Mucosa of stomach (tissue), 1 donor: Measurements from ENCODE around the gene DDAH1.
"Not testable (repeated sequence)": the region's sequence is repeated elsewhere in the genome, so short reads cannot be mapped to it uniquely, and the experiment has no call there.

ENCODE experiments used
- H3K27me3 ChIP-seq: one replicate; pipeline ENCODE4 v1.7.0; 2013; ENCODE audit warnings: mild to moderate bottlenecking, low read length; ENCODE audit not compliant: control insufficient read depth, insufficient read depth
- H3K36me3 ChIP-seq: one replicate; pipeline ENCODE4 v1.7.0; 2013; ENCODE audit warnings: low read length; ENCODE audit not compliant: control insufficient read depth, insufficient read depth
- H3K4me1 ChIP-seq: one replicate; pipeline ENCODE4 v1.7.0; 2013; ENCODE audit warnings: mild to moderate bottlenecking, low read length; ENCODE audit not compliant: control insufficient read depth, insufficient read depth
- H3K4me3 ChIP-seq: one replicate; pipeline ENCODE4 v1.7.0; 2013; ENCODE audit warnings: low read length
- H3K9ac ChIP-seq: one replicate; pipeline ENCODE4 v1.7.0; 2013; ENCODE audit warnings: mild to moderate bottlenecking, low read length, moderate library complexity
- H3K9me3 ChIP-seq: one replicate; pipeline ENCODE4 v1.7.0; 2013; ENCODE audit warnings: mild to moderate bottlenecking, low read length, moderate library complexity; ENCODE audit not compliant: control insufficient read depth
- donor health status: Pancreatic carcinoma.

DDAH1 gene

GRCh38 chr1:85465099-85465785 is at the start of gene DDAH1:
Gene DDAH1, minus strand, starts transcription at chr1:85465159. Its CDS starts 114 bp downstream, at chr1:85465045.
- Histone ChIP-seq H3K4me3 (peak within 1 kb of the TSS; percentile 70), H3K36me3 (no peaks in the 10 kb centered on the region), H3K27me3 (no peaks in the 10 kb centered on the region), H3K9me3 (no peaks in the 10 kb centered on the region), H3K4me1 (peaks cover 32% of the 10 kb centered on the region), H3K9ac (peak within 1 kb of the TSS; percentile 81)

DNA sequence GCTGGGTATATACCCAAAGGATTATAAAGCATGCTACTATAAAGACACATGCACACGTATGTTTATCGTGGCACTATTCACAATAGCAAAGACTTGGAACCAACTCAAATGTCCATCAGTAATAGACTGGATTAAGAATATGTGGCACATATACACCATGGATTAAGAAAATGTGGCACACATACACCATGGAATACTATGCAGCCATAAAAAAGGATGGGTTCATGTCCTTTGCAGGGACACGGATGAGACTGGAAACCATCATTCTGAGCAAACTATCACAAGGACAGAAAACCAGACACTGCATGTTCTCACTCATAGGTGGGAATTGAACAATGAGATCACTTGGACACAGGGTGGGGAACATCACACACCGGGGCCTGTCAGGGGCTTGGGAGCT is 49.0 kb upstream of the DDAH1 start:
- H3K36me3 ChIP-seq, H3K4me1 ChIP-seq, H3K9me3 ChIP-seq, H3K4me3 ChIP-seq, H3K9ac ChIP-seq, H3K27me3 ChIP-seq: not testable (repeated sequence)

DNA sequence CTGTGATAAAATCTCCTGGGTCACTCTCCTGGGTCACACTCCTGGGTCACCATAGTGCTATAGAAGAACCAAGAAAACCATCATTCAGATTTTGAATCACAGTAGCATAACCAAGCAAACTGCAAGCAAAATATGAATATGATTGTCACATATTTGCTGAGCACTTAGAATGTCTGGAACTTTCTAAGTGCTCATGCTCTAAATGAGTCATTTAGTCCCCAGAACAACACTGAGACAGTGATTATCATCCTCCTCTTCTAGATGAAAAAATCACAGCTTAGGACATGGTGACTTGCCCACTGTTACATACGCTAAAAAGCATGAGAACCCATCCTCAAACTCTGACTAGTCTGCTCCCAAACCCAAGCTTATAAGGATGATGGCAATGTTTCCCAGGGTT is 39.5 kb upstream of the DDAH1 start:
- Histone ChIP-seq H3K27me3 (no peaks in the 10 kb centered on the region), H3K9ac (no peak overlapping the region), H3K36me3 (no peaks in the 10 kb centered on the region), H3K4me3 (no peak overlapping the region), H3K4me1 (peaks cover 8% of the 10 kb centered on the region), H3K9me3 (no peaks in the 10 kb centered on the region)

DNA sequence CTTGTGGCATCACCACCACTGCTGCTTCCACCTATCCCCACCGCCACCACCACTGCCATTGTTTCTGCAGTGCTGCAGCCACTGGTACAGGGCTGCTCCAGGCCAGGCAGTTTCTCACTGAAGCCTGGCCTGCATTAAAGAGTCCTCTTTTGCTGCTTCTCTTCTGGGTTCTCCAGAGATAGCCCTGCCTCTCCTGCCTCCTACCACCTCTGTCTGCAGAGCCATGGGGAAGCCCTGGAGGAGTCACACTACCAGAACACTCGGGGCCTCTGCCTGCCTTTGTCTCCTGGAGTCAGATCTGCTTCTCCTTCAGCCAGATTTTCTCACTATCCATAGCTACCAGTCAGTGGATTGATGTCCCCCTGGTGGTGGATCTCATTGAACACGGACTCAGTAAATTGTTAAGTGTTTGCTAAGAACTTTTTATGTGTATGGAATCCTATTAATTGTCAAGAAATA is 37.7 kb upstream of the DDAH1 start:
- Histone ChIP-seq H3K27me3 (no peaks in the 10 kb centered on the region), H3K9me3 (no peaks in the 10 kb centered on the region), H3K4me1 (peaks cover 8% of the 10 kb centered on the region), H3K9ac (peak overlapping the region; percentile 1), H3K36me3 (no peaks in the 10 kb centered on the region), H3K4me3 (no peak overlapping the region)

DNA sequence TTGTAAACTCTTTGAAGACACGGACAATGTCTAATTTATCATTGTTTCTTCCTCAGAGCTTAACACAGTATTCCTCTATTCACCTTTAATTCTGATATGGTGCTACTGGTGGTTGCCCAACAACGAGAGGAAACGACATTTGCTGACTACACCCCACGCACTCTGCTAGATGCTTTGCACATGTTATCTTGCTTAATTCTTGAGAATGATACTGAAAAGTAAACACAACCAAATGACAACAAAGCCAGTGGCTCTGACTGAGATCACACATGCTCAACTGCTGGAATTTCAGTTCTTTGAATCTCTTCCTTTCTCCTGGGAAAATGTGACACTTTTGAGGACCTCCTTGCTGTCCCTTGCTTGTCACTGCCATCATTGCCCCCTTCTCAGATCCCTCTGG is 37.2 kb upstream of the DDAH1 start:
- Histone ChIP-seq H3K27me3 (no peaks in the 10 kb centered on the region), H3K4me3 (no peak overlapping the region), H3K9ac (peak overlapping the region; percentile 1), H3K9me3 (no peaks in the 10 kb centered on the region), H3K4me1 (peaks cover 8% of the 10 kb centered on the region), H3K36me3 (no peaks in the 10 kb centered on the region)

GRCh38 chr1:85501355-85501898 is 36.5 kb upstream of the DDAH1 start:
- no peaks in the 10 kb centered on the region for H3K9me3 ChIP-seq
- H3K9ac ChIP-seq: no peak overlapping the region
- H3K36me3 ChIP-seq: no peaks in the 10 kb centered on the region
- no peak overlapping the region for H3K4me3 ChIP-seq
- peaks cover 8% of the 10 kb centered on the region for H3K4me1 ChIP-seq
- no peaks in the 10 kb centered on the region for H3K27me3 ChIP-seq

DNA sequence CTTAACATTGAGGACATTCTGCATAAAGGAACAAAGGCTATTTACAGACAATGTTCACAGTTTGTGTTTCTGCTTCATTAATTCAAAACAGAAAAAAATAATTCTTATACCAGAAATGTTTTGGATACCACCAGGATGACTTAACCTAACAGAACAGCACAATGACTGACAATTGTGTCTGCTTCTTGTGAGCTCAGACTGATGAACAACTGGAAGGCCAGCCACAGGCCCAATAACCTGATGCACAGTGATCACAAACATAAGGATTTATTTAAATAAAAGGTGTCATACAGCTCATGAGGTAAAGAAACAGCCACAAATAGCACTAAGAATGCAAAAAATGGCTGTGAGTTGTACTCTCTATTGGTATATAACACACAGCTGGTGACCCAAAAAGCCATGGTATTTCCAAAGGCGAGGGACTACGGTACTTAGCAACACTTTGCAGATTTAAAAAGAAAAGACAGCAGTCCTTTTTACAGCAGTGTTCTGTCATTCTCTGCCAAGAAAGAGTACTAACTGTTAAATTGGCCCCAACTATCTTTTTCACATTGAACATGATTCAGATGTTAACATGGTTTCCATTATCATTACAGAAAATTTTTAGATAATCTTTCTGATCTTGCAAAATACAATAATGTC is 32.1 kb upstream of the DDAH1 start:
- Histone ChIP-seq H3K4me3 (no peak overlapping the region), H3K27me3 (no peaks in the 10 kb centered on the region), H3K4me1 (peaks cover under 1% of the 10 kb centered on the region), H3K9ac (no peak overlapping the region), H3K9me3 (no peaks in the 10 kb centered on the region), H3K36me3 (no peaks in the 10 kb centered on the region)

DNA sequence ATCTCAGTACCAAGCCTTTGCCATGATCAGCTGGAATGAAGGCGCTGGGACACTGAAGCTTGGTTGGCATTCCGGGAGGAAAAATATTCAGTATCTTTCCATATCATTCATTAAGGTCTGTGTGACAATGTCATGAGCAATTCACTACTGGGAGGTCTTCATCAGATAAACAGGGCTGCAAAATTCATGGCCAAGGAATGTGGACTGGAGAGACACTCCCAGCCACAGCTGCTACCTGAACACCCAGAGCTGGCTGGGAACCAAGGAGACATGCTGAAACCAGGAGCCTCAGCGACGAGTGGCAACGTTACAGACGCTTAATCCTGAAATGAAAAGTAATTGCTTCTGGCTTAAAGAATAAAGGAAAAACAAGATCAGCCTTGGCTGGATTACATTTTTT is 30.6 kb upstream of the DDAH1 start:
- Histone ChIP-seq H3K9me3 (no peaks in the 10 kb centered on the region), H3K4me3 (no peak overlapping the region), H3K4me1 (no peaks in the 10 kb centered on the region), H3K36me3 (no peaks in the 10 kb centered on the region), H3K27me3 (no peaks in the 10 kb centered on the region), H3K9ac (no peak overlapping the region)

DNA sequence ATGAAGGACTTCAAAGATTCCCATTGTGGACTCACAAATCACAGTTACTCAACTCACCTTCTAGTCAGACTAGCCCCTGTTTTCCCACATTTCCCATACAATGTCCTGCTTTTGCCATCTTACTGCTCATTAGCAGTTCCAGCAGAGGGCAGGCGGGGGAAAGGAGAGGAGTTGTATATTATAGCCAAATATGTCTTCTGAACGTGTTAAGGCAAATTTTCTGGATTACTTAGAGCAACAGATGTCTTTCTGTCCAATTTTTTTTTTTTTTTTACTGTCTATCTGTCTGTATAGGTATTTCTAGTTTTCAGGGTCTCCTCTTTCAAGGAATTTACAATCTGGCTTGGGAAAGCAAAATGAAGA is 29.9 kb upstream of the DDAH1 start:
- H3K9me3 ChIP-seq: no peaks in the 10 kb centered on the region
- H3K4me1 ChIP-seq: no peaks in the 10 kb centered on the region
- no peak overlapping the region for H3K9ac ChIP-seq
- H3K36me3 ChIP-seq: no peaks in the 10 kb centered on the region
- H3K4me3 ChIP-seq: no peak overlapping the region
- no peaks in the 10 kb centered on the region for H3K27me3 ChIP-seq

GRCh38 chr1:85494074-85494903 is 29.3 kb upstream of the DDAH1 start:
- Histone ChIP-seq H3K27me3 (no peaks in the 10 kb centered on the region), H3K4me3 (no peak overlapping the region)

GRCh38 chr1:85490270-85490985 is 25.5 kb upstream of the DDAH1 start:
- H3K4me1 ChIP-seq: no peaks in the 10 kb centered on the region
- H3K36me3 ChIP-seq: no peaks in the 10 kb centered on the region
- no peaks in the 10 kb centered on the region for H3K9me3 ChIP-seq
- no peaks in the 10 kb centered on the region for H3K27me3 ChIP-seq
- H3K9ac ChIP-seq: no peak overlapping the region
- H3K4me3 ChIP-seq: no peak overlapping the region

More at GRCh38 chr1:85494074-85494903, 29.3 kb upstream of the DDAH1 start:
- Histone ChIP-seq H3K4me1 (no peaks in the 10 kb centered on the region), H3K36me3 (no peaks in the 10 kb centered on the region), H3K9ac (no peak overlapping the region), H3K9me3 (no peaks in the 10 kb centered on the region)
